ENCODE data around the gene PCGF3.

Gene PCGF3

GRCh38 chr4:808860-809570 lies 103.4 kb downstream of the PCGF3 start:
- no peak for DNase-seq

DNA sequence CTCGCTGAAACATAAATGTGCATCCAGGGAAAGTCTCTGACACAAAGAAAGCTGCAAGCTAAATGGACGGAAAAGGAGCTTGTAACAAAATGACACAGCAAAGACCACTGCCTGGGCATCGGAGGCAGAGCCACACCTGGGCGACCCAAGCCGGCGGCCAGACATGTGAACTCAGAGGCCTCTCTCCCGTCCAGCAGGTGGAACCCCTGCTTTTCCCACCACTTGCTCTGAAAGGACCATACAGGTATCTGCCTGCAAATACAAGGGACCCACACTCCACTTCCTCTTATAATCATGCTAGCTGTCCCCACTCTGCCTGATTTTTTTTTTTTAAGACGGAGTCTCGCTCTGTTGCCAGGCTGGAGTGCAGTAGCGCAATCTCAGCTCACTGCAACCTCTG lies 108.3 kb downstream of the PCGF3 start:
- no peak for DNase-seq

- DNase-seq, result no peak
Measured at GRCh38 chr4:814312-814850, 108.7 kb downstream of the PCGF3 start.

GRCh38 chr4:815464-816146 lies 110.0 kb downstream of the PCGF3 start:
- DNase-seq, result no peak

GRCh38 chr4:818106-818921 lies 112.7 kb downstream of the PCGF3 start:
- no peak for DNase-seq

DNA sequence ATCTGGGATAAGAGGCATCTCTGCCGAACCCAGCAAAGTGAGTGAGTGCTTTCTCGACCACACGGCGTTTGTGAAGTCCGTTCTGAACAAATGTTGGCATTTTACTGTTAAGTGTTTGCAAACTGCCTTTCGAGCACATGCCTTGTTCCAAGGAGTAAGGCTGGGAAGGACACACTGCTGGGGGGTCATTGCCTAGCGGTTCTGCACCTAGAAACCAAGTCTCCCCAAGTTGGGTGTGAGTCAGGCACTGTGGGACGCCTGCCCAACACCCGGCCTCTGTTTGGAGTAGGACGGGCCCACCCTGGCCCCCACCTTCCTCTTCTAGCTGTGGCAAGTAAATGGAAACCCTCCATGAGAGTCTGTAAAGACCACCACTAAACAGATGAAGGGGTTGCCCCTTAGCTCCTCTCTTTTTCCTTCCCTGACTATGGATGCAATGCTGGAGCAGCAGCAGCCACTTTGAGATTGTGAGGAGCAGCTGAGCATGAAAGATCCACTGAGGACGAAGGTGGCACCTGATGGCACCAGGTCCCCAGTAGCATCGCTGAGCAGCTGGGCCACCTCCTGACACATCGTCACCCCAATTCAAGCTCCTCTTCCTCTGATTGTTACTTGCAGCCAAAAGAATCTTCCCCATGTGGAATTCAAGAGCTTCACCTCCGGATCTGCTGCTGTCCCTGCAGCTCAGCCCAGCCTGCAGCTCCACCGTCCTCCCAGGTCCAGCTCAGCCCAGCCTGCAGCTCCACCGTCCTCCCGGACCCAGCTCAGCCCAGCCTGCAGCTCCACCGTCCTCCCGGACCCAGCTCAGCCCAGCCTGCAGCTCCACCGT lies 114.0 kb downstream of the PCGF3 start:
- DNase-seq, result no peak

Data from NCI-H1694 (cell line).